ENCODE data around the gene SLC24A4. TPM values are rescaled to one million over a fixed set of nuclear protein-coding genes. Genes with fewer than 3 reads are reported as not detected.

The SLC24A4 gene
- total RNA-seq, 1 donor from 2014 or later, result 1.1 TPM

GRCh38 chr14:92447416-92448197 lies 124.6 kb downstream of the SLC24A4 start:
- H3K27me3 Mint-ChIP-seq (ENCODE audit: unreplicated experiment), result peaks cover 11% of the 10 kb centered on the region
- TF ChIP-seq CTCF (IDR thresholded peaks at IDR 0.05; ENCODE audit: unreplicated experiment), result no peak
- no peak overlapping the region for H3K27ac Mint-ChIP-seq (ENCODE audit: unreplicated experiment)
- H3K4me1 Mint-ChIP-seq (ENCODE audit: unreplicated experiment), result peaks cover 23% of the 10 kb centered on the region
- H3K9me3 Mint-ChIP-seq (ENCODE audit: unreplicated experiment), result no peaks in the 10 kb centered on the region
- H3K4me3 Mint-ChIP-seq (ENCODE audit: unreplicated experiment), result no peak overlapping the region
- H3K36me3 Mint-ChIP-seq (ENCODE audit: low read depth, unreplicated experiment), result no peaks in the 10 kb centered on the region
- DNase-seq (ENCODE audit: low spot score), result no peak

- H3K9me3 Mint-ChIP-seq (ENCODE audit: unreplicated experiment), result no peaks in the 10 kb centered on the region
- no peak overlapping the region for H3K27ac Mint-ChIP-seq (ENCODE audit: unreplicated experiment)
These were observed 125.8 kb downstream of the SLC24A4 start for GRCh38 chr14:92448786-92449185.

GRCh38 chr14:92449404-92450181 lies 126.6 kb downstream of the SLC24A4 start:
- Mint-ChIP-seq H3K9me3 (ENCODE audit: unreplicated experiment) (no peaks in the 10 kb centered on the region), H3K36me3 (ENCODE audit: low read depth, unreplicated experiment) (no peaks in the 10 kb centered on the region), H3K27me3 (ENCODE audit: unreplicated experiment) (peaks cover 16% of the 10 kb centered on the region), H3K4me3 (ENCODE audit: unreplicated experiment) (no peak overlapping the region), H3K27ac (ENCODE audit: unreplicated experiment) (no peak overlapping the region), H3K4me1 (ENCODE audit: unreplicated experiment) (peaks cover 31% of the 10 kb centered on the region)
- no peak for TF ChIP-seq CTCF (IDR thresholded peaks at IDR 0.05; ENCODE audit: unreplicated experiment)
- DNase-seq (ENCODE audit: low spot score), result no peak

More at GRCh38 chr14:92448786-92449185, 125.8 kb downstream of the SLC24A4 start:
- Mint-ChIP-seq H3K4me1 (ENCODE audit: unreplicated experiment) (peaks cover 31% of the 10 kb centered on the region), H3K36me3 (ENCODE audit: low read depth, unreplicated experiment) (no peaks in the 10 kb centered on the region), H3K4me3 (ENCODE audit: unreplicated experiment) (no peak overlapping the region), H3K27me3 (ENCODE audit: unreplicated experiment) (peaks cover 16% of the 10 kb centered on the region)
- no peak for TF ChIP-seq CTCF (IDR thresholded peaks at IDR 0.05; ENCODE audit: unreplicated experiment)
- DNase-seq (ENCODE audit: low spot score), result no peak

GRCh38 chr14:92450351-92451070 lies 127.5 kb downstream of the SLC24A4 start:
- H3K4me3 Mint-ChIP-seq (ENCODE audit: unreplicated experiment), result no peak overlapping the region
- no peaks in the 10 kb centered on the region for H3K36me3 Mint-ChIP-seq (ENCODE audit: low read depth, unreplicated experiment)
- DNase-seq (ENCODE audit: low spot score), result no peak
- TF ChIP-seq CTCF (IDR thresholded peaks at IDR 0.05; ENCODE audit: unreplicated experiment), result no peak
- H3K27ac Mint-ChIP-seq (ENCODE audit: unreplicated experiment), result no peak overlapping the region
- H3K4me1 Mint-ChIP-seq (ENCODE audit: unreplicated experiment), result peaks cover 31% of the 10 kb centered on the region
- peaks cover 16% of the 10 kb centered on the region for H3K27me3 Mint-ChIP-seq (ENCODE audit: unreplicated experiment)
- no peaks in the 10 kb centered on the region for H3K9me3 Mint-ChIP-seq (ENCODE audit: unreplicated experiment)

Measured in endothelial cell (in vitro differentiated cells).